ENCODE data around the gene PSME1.

DNA sequence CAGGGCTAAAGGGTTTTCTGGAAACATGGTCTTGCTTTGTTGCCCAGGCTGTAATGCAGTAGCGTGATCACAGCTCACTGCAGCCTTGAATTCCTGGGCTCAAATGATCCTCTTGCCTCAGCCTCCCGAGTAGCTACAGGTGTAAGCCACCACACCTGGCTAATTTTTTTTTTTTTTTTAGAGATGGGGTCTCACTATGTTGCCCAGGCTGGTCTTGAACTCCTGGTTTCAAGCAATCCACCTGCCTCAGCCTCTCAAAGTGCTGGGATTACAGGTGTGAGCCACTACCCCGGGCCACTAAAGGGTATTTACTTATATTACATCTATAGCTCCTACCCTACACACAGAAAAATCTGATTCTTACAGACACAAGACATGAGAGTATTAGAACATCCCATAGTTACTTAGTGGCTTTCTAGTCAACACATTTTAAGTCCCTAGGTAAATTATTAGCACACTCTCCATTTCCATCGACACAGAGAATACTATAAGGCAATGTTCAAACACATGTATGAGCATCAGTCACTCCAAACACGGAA, 27.6 kb upstream of the PSME1 start:
- no peak for TF ChIP-seq EZH2phosphoT487 (IDR thresholded peaks at IDR 0.05; ENCODE audit: borderline replicate concordance)
- TF ChIP-seq, protein P1, sequence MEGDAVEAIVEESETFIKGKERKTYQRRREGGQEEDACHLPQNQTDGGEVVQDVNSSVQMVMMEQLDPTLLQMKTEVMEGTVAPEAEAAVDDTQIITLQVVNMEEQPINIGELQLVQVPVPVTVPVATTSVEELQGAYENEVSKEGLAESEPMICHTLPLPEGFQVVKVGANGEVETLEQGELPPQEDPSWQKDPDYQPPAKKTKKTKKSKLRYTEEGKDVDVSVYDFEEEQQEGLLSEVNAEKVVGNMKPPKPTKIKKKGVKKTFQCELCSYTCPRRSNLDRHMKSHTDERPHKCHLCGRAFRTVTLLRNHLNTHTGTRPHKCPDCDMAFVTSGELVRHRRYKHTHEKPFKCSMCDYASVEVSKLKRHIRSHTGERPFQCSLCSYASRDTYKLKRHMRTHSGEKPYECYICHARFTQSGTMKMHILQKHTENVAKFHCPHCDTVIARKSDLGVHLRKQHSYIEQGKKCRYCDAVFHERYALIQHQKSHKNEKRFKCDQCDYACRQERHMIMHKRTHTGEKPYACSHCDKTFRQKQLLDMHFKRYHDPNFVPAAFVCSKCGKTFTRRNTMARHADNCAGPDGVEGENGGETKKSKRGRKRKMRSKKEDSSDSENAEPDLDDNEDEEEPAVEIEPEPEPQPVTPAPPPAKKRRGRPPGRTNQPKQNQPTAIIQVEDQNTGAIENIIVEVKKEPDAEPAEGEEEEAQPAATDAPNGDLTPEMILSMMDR (conservative IDR thresholded peaks at IDR 0.05; ENCODE audit: low read length): no peak

Data from Loucy (cell line).